Ovary (tissue), 3 donors: ENCODE measurements around the gene CFAP70.

Source experiments
- POLR2A ChIP-seq: fragments of 450-650 bp; IDR thresholded peaks from one replicate; pipeline ENCODE4 v1.6.1; 2017; ENCODE audit warnings: antibody characterized with exemption, mild to moderate bottlenecking, moderate library complexity
- TF ChIP-seq, protein P1 (sequence below), 3 donors: fragments of 450-650 bp in 2 of 3; fragments of 200-600 bp in 1 of 3; IDR thresholded peaks; one replicate each; pipeline versions ENCODE4 v1.5.1 to v1.8.0; 2016 to 2022; ENCODE audit warnings: antibody characterized with exemption in 3 of 3, mild to moderate bottlenecking in 1 of 3
- donor health status: DM: no; HTN: no; CAD: no.

DNA sequence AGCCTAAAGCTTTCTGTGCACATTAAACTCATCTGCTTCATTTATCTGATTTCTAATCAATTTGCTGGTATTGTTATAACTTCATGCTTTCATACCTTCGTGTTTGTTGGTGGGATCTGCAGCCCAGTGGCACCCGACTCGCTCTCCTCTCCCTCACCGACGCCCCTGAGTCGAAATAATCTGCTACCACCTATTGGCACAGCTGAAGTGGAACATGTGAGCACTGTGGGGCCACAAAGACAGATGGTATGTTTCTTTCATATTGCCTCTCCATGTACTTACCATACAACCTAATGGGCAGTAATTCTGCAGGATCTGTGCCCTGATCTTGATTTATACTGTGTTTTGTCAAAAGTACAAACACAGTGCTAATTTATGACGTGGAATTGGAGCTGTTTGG is 124.0 kb downstream of the CFAP70 start:
- TF ChIP-seq, protein P1, sequence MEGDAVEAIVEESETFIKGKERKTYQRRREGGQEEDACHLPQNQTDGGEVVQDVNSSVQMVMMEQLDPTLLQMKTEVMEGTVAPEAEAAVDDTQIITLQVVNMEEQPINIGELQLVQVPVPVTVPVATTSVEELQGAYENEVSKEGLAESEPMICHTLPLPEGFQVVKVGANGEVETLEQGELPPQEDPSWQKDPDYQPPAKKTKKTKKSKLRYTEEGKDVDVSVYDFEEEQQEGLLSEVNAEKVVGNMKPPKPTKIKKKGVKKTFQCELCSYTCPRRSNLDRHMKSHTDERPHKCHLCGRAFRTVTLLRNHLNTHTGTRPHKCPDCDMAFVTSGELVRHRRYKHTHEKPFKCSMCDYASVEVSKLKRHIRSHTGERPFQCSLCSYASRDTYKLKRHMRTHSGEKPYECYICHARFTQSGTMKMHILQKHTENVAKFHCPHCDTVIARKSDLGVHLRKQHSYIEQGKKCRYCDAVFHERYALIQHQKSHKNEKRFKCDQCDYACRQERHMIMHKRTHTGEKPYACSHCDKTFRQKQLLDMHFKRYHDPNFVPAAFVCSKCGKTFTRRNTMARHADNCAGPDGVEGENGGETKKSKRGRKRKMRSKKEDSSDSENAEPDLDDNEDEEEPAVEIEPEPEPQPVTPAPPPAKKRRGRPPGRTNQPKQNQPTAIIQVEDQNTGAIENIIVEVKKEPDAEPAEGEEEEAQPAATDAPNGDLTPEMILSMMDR (IDR thresholded peaks at IDR 0.05): no peak
- TF ChIP-seq POLR2A: no peak
